Activated T-cell treated with anti-CD3 and anti-CD28 coated beads, Interleukin-2, amount 50 U/mL, for 72 hours (primary cell): ENCODE results near the gene TEC. TPM values are rescaled to one million over a fixed set of nuclear protein-coding genes. Genes with fewer than 3 reads are reported as not detected.

Experiments used
- ATAC-seq, 2 donors: fragments of 150-1000 bp; cut with Tn5 transposase; replicated peaks in 1 of 2; 2 replicates each; pipeline ENCODE4 v1.10.0; 2021; ENCODE audit warnings: moderate library complexity in 2 of 2, mild to moderate bottlenecking in 1 of 2
- DNase-seq, 2 donors: peaks; one replicate each; pipeline ENCODE4 v3.0.0; 2021 to 2022; ENCODE audit warnings: mixed read lengths in 1 of 2
- H3K27ac Mint-ChIP-seq: one replicate; pipeline ENCODE4 v1.8.0; 2022; ENCODE audit warnings: mild to moderate bottlenecking, moderate library complexity, mixed read lengths
- H3K27me3 Mint-ChIP-seq: one replicate; pipeline ENCODE4 v1.8.0; 2022; ENCODE audit warnings: low read depth, mixed read lengths
- H3K36me3 Mint-ChIP-seq, 2 donors: one replicate each; pipeline ENCODE4 v1.8.0; 2022; ENCODE audit warnings: mixed read lengths in 2 of 2, mild to moderate bottlenecking in 1 of 2; ENCODE audit not compliant: insufficient read depth in 2 of 2
- H3K4me1 Mint-ChIP-seq: one replicate; pipeline ENCODE4 v1.8.0; 2022; ENCODE audit warnings: low read depth, mixed read lengths
- H3K4me3 Mint-ChIP-seq, 2 donors: one replicate each; pipeline ENCODE4 v1.8.0; 2022; ENCODE audit warnings: mild to moderate bottlenecking in 2 of 2, mixed read lengths in 2 of 2, moderate library complexity in 2 of 2
- H3K9me3 Mint-ChIP-seq, 2 donors: one replicate each; pipeline ENCODE4 v1.8.0; 2022; ENCODE audit warnings: mixed read lengths in 2 of 2
- total RNA-seq, 2 donors: library from RNA; stranded (reverse); gene quantifications; one replicate each; pipeline ENCODE4 v1.2.3, GENCODE V29; 2022

The TEC gene
- total RNA-seq, 2 donors from 2014 or later: 2.2 to 4.6 TPM

GRCh38 chr4:48129307-48130014 is 140.2 kb downstream of the TEC start:
- peaks cover 15 to 25% of the 10 kb centered on the region in 2 donors for H3K36me3 Mint-ChIP-seq
- peaks cover 89% of the 10 kb centered on the region for H3K4me1 Mint-ChIP-seq
- H3K27ac Mint-ChIP-seq: peak overlapping the region; percentile 99
- DNase-seq (peak; percentile 73 to 75), ATAC-seq (peak; percentile 52 to 60)
- peak overlapping the region; percentile 87 to 92 for H3K4me3 Mint-ChIP-seq
- H3K9me3 Mint-ChIP-seq: no peaks in the 10 kb centered on the region
- no peaks in the 10 kb centered on the region for H3K27me3 Mint-ChIP-seq

DNA sequence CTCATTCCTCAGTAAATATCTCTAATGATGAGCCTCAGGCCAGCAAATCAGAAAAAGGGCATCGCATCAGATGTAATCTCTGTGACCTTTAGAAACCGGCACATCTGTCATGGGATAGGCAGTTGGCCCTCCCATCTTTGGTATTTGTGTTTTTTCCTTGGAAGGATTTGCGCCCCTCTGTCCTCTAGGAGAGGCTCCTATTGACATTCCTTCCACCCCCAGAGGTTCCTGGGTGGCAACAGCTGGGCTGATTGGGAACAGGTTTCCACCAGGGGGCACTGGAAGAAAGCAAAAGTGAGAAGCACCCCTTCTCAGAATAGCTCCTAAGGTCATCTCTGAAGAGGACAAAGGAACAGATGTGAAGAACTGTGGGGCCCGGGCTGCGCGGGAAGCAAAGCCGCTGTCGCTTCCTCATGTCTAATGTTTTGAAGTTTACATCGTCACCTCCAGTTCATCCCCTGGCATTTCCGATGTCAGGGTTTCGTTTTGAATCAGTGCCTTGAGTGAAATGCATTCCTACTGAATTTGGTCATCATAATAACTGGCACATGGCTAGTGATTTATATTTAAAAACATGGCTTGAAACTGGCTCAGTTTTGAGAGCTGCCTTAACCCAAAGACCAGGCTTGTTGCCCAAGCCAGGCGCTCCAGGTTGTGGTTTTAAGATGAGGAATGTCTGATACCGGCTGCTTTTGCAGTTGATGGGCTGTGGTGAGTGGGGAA is 141.8 kb downstream of the TEC start:
- Mint-ChIP-seq H3K27me3 (no peaks in the 10 kb centered on the region), H3K27ac (peak overlapping the region; percentile 99), H3K4me1 (peaks cover 94% of the 10 kb centered on the region), H3K36me3 (peaks cover 11 to 18% of the 10 kb centered on the region in 2 donors), H3K4me3 (peak overlapping the region; percentile 87 to 92), H3K9me3 (no peaks in the 10 kb centered on the region)
- DNase-seq (peak; percentile 87 to 89), ATAC-seq (peak; percentile 78 to 80)

GRCh38 chr4:48127231-48127630 is 142.4 kb downstream of the TEC start:
- no peaks in the 10 kb centered on the region for H3K9me3 Mint-ChIP-seq
- ATAC-seq: no peak
- H3K27ac Mint-ChIP-seq: peak overlapping the region; percentile 99
- no peak for DNase-seq
- peaks cover 92% of the 10 kb centered on the region for H3K4me1 Mint-ChIP-seq
- H3K36me3 Mint-ChIP-seq: peaks cover 11 to 18% of the 10 kb centered on the region in 2 donors
- no peaks in the 10 kb centered on the region for H3K27me3 Mint-ChIP-seq
- H3K4me3 Mint-ChIP-seq: peak overlapping the region; percentile 87 to 92

DNA sequence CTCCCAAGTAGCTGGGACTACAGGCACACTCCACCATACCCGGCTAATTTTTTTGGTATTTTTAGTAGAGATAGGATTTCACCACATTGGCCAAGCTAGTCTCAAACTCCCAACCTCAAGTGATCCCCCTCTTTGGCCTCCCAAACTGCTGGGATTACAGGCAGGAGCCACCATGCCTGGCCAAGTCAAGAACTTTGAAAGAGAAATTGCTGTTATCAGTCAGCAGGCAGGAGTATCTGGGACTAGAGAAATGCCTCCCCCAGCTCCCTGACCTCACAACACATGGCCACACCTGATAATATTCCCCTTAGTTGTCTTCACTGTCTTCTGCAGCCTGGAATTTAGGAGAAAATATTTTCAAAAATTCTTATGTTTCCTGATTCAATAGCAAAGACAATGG is 143.0 kb downstream of the TEC start:
- no peak for DNase-seq
- Mint-ChIP-seq H3K36me3 (peaks cover 9 to 14% of the 10 kb centered on the region in 2 donors), H3K9me3 (no peaks in the 10 kb centered on the region), H3K4me1 (peaks cover 86% of the 10 kb centered on the region), H3K4me3 (peak overlapping the region; percentile 10 to 92), H3K27me3 (no peaks in the 10 kb centered on the region), H3K27ac (peak overlapping the region; percentile 99)
- ATAC-seq: no peak

DNA sequence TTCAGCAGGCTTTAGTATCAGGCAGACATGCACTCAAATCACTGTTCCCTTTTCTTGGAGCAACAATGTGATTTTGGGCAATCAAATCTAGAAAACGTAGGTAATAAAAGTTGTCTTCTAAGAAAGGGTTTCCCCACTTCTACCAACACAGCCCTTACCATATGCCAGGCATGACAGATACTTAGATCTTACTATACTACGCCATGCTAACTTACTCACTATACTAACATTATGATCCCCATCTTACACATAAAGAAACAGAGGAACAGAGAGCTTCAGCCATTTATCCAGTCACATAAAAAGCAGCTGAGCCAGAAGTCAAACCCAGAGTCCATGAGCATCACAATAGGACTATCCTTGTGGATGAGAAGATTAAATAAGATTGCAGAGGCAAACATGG is 144.8 kb downstream of the TEC start:
- DNase-seq: no peak
- H3K27ac Mint-ChIP-seq: peak overlapping the region; percentile 89
- no peaks in the 10 kb centered on the region for H3K9me3 Mint-ChIP-seq
- no peaks in the 10 kb centered on the region for H3K27me3 Mint-ChIP-seq
- H3K4me3 Mint-ChIP-seq: peak overlapping the region; percentile 35 to 74
- peaks cover 6 to 10% of the 10 kb centered on the region in 2 donors for H3K36me3 Mint-ChIP-seq
- H3K4me1 Mint-ChIP-seq: peaks cover 69% of the 10 kb centered on the region
- ATAC-seq: peak; percentile 46 to 60

GRCh38 chr4:48122756-48123155 is 146.9 kb downstream of the TEC start:
- DNase-seq: no peak
- no peak overlapping the region for H3K27ac Mint-ChIP-seq
- ATAC-seq: no peak
- H3K4me1 Mint-ChIP-seq: peaks cover 68% of the 10 kb centered on the region
- H3K4me3 Mint-ChIP-seq: no peak overlapping the region
- H3K9me3 Mint-ChIP-seq: no peaks in the 10 kb centered on the region
- no peaks in the 10 kb centered on the region for H3K27me3 Mint-ChIP-seq
- H3K36me3 Mint-ChIP-seq: peaks cover 5 to 9% of the 10 kb centered on the region in 2 donors

GRCh38 chr4:48121180-48121579 is 148.5 kb downstream of the TEC start:
- Mint-ChIP-seq H3K9me3 (no peaks in the 10 kb centered on the region), H3K36me3 (peaks cover 2 to 5% of the 10 kb centered on the region in 2 donors), H3K27ac (no peak overlapping the region), H3K27me3 (no peaks in the 10 kb centered on the region), H3K4me3 (no peak overlapping the region), H3K4me1 (peaks cover 67% of the 10 kb centered on the region)
- ATAC-seq: no peak
- DNase-seq: no peak

DNA sequence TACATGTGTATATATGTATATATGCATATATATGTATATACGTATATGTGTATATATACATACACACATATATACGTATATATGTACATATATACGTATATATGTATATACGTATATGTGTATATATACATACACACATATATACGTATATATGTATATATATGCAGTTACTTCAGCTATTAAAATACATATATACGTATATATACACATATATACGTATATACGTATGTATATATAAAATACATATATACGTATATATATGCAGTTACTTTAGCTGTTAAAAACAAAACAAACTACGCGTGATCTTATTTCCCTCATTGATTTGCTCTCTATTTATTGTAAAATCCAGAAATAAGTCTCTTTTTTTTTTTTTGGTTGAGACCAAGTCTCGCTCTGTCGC is 149.5 kb downstream of the TEC start:
- Mint-ChIP-seq H3K4me1 (peaks cover 59% of the 10 kb centered on the region), H3K9me3 (no peaks in the 10 kb centered on the region), H3K27ac (no peak overlapping the region), H3K27me3 (no peaks in the 10 kb centered on the region), H3K4me3 (no peak overlapping the region), H3K36me3 (peaks cover 2 to 5% of the 10 kb centered on the region in 2 donors)
- no peak for DNase-seq
- no peak for ATAC-seq

GRCh38 chr4:48119646-48120045 is 150.0 kb downstream of the TEC start:
- H3K36me3 Mint-ChIP-seq: peaks cover 0 to 5% of the 10 kb centered on the region in 2 donors

GRCh38 chr4:48118081-48118480 is 151.6 kb downstream of the TEC start:
- peaks cover 0 to 9% of the 10 kb centered on the region in 2 donors for H3K36me3 Mint-ChIP-seq
- no peak overlapping the region for H3K4me3 Mint-ChIP-seq
- no peaks in the 10 kb centered on the region for H3K27me3 Mint-ChIP-seq
- no peaks in the 10 kb centered on the region for H3K9me3 Mint-ChIP-seq
- peaks cover 54% of the 10 kb centered on the region for H3K4me1 Mint-ChIP-seq
- no peak for ATAC-seq
- peak overlapping the region; percentile 9 for H3K27ac Mint-ChIP-seq
- no peak for DNase-seq

More at GRCh38 chr4:48119646-48120045, 150.0 kb downstream of the TEC start:
- no peak for ATAC-seq
- H3K9me3 Mint-ChIP-seq: no peaks in the 10 kb centered on the region
- H3K27me3 Mint-ChIP-seq: no peaks in the 10 kb centered on the region
- no peak for DNase-seq
- H3K4me1 Mint-ChIP-seq: peaks cover 54% of the 10 kb centered on the region
- H3K4me3 Mint-ChIP-seq: peak overlapping the region in 1 of 2 donors; percentile 2
- H3K27ac Mint-ChIP-seq: peak overlapping the region; percentile 69

DNA sequence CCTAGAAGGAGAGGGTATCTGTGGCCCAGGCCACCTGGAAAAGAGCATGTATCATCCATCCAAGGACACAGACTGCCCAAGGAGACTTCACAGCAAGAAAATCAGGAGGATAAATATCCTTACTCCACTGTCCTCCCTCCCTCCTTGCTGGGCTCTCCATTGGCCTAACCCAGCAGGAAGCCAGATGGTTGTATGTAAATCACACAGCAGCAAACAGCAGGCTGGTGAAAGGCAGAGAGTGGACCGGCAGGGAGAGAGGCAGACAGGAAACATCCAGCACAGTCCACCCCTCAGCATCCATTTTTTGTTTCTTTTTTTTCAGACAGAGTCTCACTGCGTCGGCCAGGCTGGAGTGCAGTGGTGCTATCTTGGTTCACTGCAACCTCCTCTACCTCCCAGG is 153.1 kb downstream of the TEC start:
- no peaks in the 10 kb centered on the region for H3K9me3 Mint-ChIP-seq
- H3K27ac Mint-ChIP-seq: no peak overlapping the region
- peaks cover 1 to 9% of the 10 kb centered on the region in 2 donors for H3K36me3 Mint-ChIP-seq
- no peak overlapping the region for H3K4me3 Mint-ChIP-seq
- H3K4me1 Mint-ChIP-seq: peaks cover 68% of the 10 kb centered on the region
- ATAC-seq (no peak), DNase-seq (no peak)
- H3K27me3 Mint-ChIP-seq: no peaks in the 10 kb centered on the region

- H3K27ac Mint-ChIP-seq: no peak overlapping the region
- no peaks in the 10 kb centered on the region for H3K27me3 Mint-ChIP-seq
- peaks cover 73% of the 10 kb centered on the region for H3K4me1 Mint-ChIP-seq
- ATAC-seq (no peak), DNase-seq (no peak)
- no peaks in the 10 kb centered on the region for H3K9me3 Mint-ChIP-seq
- peaks cover 1 to 9% of the 10 kb centered on the region in 2 donors for H3K36me3 Mint-ChIP-seq
- no peak overlapping the region for H3K4me3 Mint-ChIP-seq
Observed at GRCh38 chr4:48114412-48114811, 155.2 kb downstream of the TEC start.

GRCh38 chr4:48112017-48112667 is 157.5 kb downstream of the TEC start:
- Mint-ChIP-seq H3K27me3 (no peaks in the 10 kb centered on the region), H3K4me3 (peak overlapping the region; percentile 39 to 41), H3K36me3 (peaks cover 1 to 10% of the 10 kb centered on the region in 2 donors), H3K4me1 (peaks cover 56% of the 10 kb centered on the region), H3K27ac (peak overlapping the region; percentile 13), H3K9me3 (no peaks in the 10 kb centered on the region)
- DNase-seq: no peak
- ATAC-seq: peak; percentile 45 to 55
